Uterus (tissue), 4 donors: Measurements from ENCODE around the gene FAM171A2. TPM values are rescaled to one million over a fixed set of nuclear protein-coding genes. Genes with fewer than 3 reads are reported as not detected.

ENCODE experiments used
- DNase-seq, 2 donors: peaks; one replicate each; pipeline ENCODE4 v3.0.0-alpha.2; 2019 to 2020
- H3K27ac ChIP-seq, 2 donors: fragments of 200-600 bp; sonication (generic); 1 replicate in 1 of 2; 2 replicates in 1 of 2; pipeline ENCODE4 v1.5.1; 2016 to 2018
- H3K27me3 ChIP-seq, 2 donors: fragments of 200-600 bp; sonication (generic); one replicate each; pipeline ENCODE4 v1.5.1; 2018 to 2019; ENCODE audit warnings: control low read depth in 1 of 2
- H3K36me3 ChIP-seq, 2 donors: fragments of 200-600 bp; sonication (generic); one replicate each; pipeline ENCODE4 v1.5.1; 2019; ENCODE audit warnings: control low read depth in 1 of 2
- H3K4me1 ChIP-seq, 2 donors: fragments of 200-600 bp; sonication (generic); one replicate each; pipeline ENCODE4 v1.5.1; 2018 to 2019; ENCODE audit warnings: control low read depth in 1 of 2
- H3K4me3 ChIP-seq, 2 donors: fragments of 200-600 bp; sonication (generic); 1 replicate in 1 of 2; 2 replicates in 1 of 2; pipeline ENCODE4 v1.5.1; 2018 to 2019; ENCODE audit warnings: mild to moderate bottlenecking in 1 of 2
- H3K9me3 ChIP-seq, 2 donors: fragments of 200-600 bp; sonication (generic); one replicate each; pipeline ENCODE4 v1.5.1; 2019; ENCODE audit warnings: control low read depth in 1 of 2
- CTCF ChIP-seq, 4 experiments: fragments of 200-600 bp in 2 of 4; fragments of 450-650 bp in 2 of 4; sonication (generic) in 2 of 4; IDR thresholded peaks; one replicate each; pipeline ENCODE4 v1.5.1; 2016 to 2019; ENCODE audit warnings: antibody characterized with exemption in 4 of 4, mild to moderate bottlenecking in 2 of 4, moderate library complexity in 1 of 4
- POLR2A ChIP-seq, 2 donors: fragments of 450-650 bp; IDR thresholded peaks; one replicate each; pipeline ENCODE4 v1.6.1; 2016; ENCODE audit warnings: antibody characterized with exemption in 2 of 2, mild to moderate bottlenecking in 1 of 2, moderate library complexity in 1 of 2
- intact Hi-C: fragments of 100-400 bp; cut with DNase I; formaldehyde crosslinking; loops from one replicate; pipeline ENCODE4 v1.15.1; 2023; ENCODE audit warnings: low total_unique reads
- total RNA-seq, 4 donors: library from RNA; depleted of rRNA in 3 of 4; stranded (reverse); fragments of >200 nt in 3 of 4; gene quantifications; one replicate each; pipeline versions ENCODE4 v1.1.0 to v1.2.4, GENCODE V29; 2014 to 2023
- donor health status: DM: yes; HTN: yes; CAD: no.

The FAM171A2 gene
- total RNA-seq, 4 donors from 2014 or later = 0.77 to 32.1 (median 14.2) TPM

- H3K9me3 ChIP-seq = no peaks in the 10 kb centered on the region
- no peaks in the 10 kb centered on the region for H3K36me3 ChIP-seq
- H3K27me3 ChIP-seq = peaks cover 17 to 21% of the 10 kb centered on the region in 2 donors
- intact Hi-C loops = no loop called here
- no peak overlapping the region for H3K27ac ChIP-seq
- H3K4me1 ChIP-seq = peaks cover 0 to 8% of the 10 kb centered on the region in 2 donors
- H3K4me3 ChIP-seq = no peak overlapping the region
- TF ChIP-seq CTCF (IDR thresholded peaks at IDR 0.05) (no peak), POLR2A (IDR thresholded peaks at IDR 0.05) (no peak)
- DNase-seq = no peak
Measured at GRCh38 chr17:44318077-44318892, 45.4 kb downstream of the FAM171A2 start.

- no peak overlapping the region for H3K4me3 ChIP-seq
- no peak overlapping the region for H3K27ac ChIP-seq
- TF ChIP-seq POLR2A (IDR thresholded peaks at IDR 0.05) (no peak), CTCF (IDR thresholded peaks at IDR 0.05) (no peak)
- no peaks in the 10 kb centered on the region for H3K9me3 ChIP-seq
- intact Hi-C loops = no loop called here
- H3K36me3 ChIP-seq = no peaks in the 10 kb centered on the region
- H3K27me3 ChIP-seq = peaks cover 17 to 21% of the 10 kb centered on the region in 2 donors
- H3K4me1 ChIP-seq = peaks cover 0 to 8% of the 10 kb centered on the region in 2 donors
- no peak for DNase-seq
Measured at GRCh38 chr17:44317545-44317944, 46.1 kb downstream of the FAM171A2 start.

GRCh38 chr17:44315760-44316731 is 47.6 kb downstream of the FAM171A2 start:
- no peaks in the 10 kb centered on the region for H3K36me3 ChIP-seq
- no peak overlapping the region for H3K4me3 ChIP-seq
- DNase-seq = no peak
- intact Hi-C loops = no loop called here
- H3K9me3 ChIP-seq = no peaks in the 10 kb centered on the region
- H3K27me3 ChIP-seq = peaks cover 17 to 21% of the 10 kb centered on the region in 2 donors
- TF ChIP-seq POLR2A (IDR thresholded peaks at IDR 0.05) (no peak), CTCF (IDR thresholded peaks at IDR 0.05) (no peak)
- H3K4me1 ChIP-seq = peaks cover 0 to 8% of the 10 kb centered on the region in 2 donors
- H3K27ac ChIP-seq = no peak overlapping the region

- intact Hi-C loops = no loop called here
- peaks cover 17 to 21% of the 10 kb centered on the region in 2 donors for H3K27me3 ChIP-seq
- DNase-seq = no peak
- no peak overlapping the region for H3K4me3 ChIP-seq
- no peaks in the 10 kb centered on the region for H3K36me3 ChIP-seq
- no peak overlapping the region for H3K27ac ChIP-seq
- H3K9me3 ChIP-seq = no peaks in the 10 kb centered on the region
- TF ChIP-seq CTCF (IDR thresholded peaks at IDR 0.05) (no peak), POLR2A (IDR thresholded peaks at IDR 0.05) (no peak)
- peaks cover 0 to 8% of the 10 kb centered on the region in 2 donors for H3K4me1 ChIP-seq
Measured at GRCh38 chr17:44314869-44315661, 48.6 kb downstream of the FAM171A2 start.
